ENCODE results near the gene PRR36. TPM values are rescaled to one million over a fixed set of nuclear protein-coding genes. Genes with fewer than 3 reads are reported as not detected.

Gene PRR36
- total and polyA plus RNA-seq, 10 donors = 0.02 to 0.43 (median 0.09) TPM; not detected in 3

- H3K36me3 ChIP-seq = no peaks in the 10 kb centered on the region
- no peaks in the 10 kb centered on the region for H3K9me3 ChIP-seq
- H3K27ac ChIP-seq = peak overlapping the region in 4 of 8 donors; percentile 4 to 81 (median 74)
- peaks cover 8 to 43% (median 37%) of the 10 kb centered on the region in 6 donors for H3K4me1 ChIP-seq
- no peak for DNase-seq
- WGBS, 5 donors = 1 to 39% (median 8%) methylated on average over 5 to 53 of the region's 53 CpGs
- no peaks in the 10 kb centered on the region for H3K27me3 ChIP-seq (replicated peaks in 1 of 7)
- intact Hi-C loops (cut with DNase I; ENCODE audit: low total_unique reads) = no loop called here
- TF ChIP-seq CTCF (IDR thresholded peaks at IDR 0.05 in 8 of 11, conservative IDR thresholded peaks at IDR 0.05 in 3 of 11) = no peak
- TF ChIP-seq POLR2A (IDR thresholded peaks at IDR 0.05) = no peak
- TF ChIP-seq POLR2AphosphoS5 (IDR thresholded peaks at IDR 0.05) = no peak
- peak overlapping the region; percentile 53 to 89 (median 65) for H3K4me3 ChIP-seq
Observed at GRCh38 chr19:7830272-7830771, 43.9 kb downstream of the PRR36 start.

GRCh38 chr19:7829561-7830271, 44.5 kb downstream of the PRR36 start, which contains the start of gene EVI5L:
Gene EVI5L, plus strand, starts transcription at chr19:7830218. Its CDS starts 16,325 bp downstream, at chr19:7846543.
- peak; percentile 99 for DNase-seq
- Histone ChIP-seq H3K27me3 (replicated peaks in 1 of 7) (peaks cover 0 to 4% (median 0%) of the 10 kb centered on the region in 7 donors), H3K9me3 (no peaks in the 10 kb centered on the region), H3K4me3 (peak within 1 kb of the TSS; percentile 53 to 89 (median 65)), H3K36me3 (no peaks in the 10 kb centered on the region), H3K4me1 (peaks cover 8 to 43% (median 37%) of the 10 kb centered on the region in 6 donors), H3K27ac (peak within 1 kb of the TSS in 5 of 8 donors; percentile 29 to 81 (median 71))
- WGBS, 5 donors = 0 to 1% (median 0%) methylated on average over 26 to 45 of the region's 45 CpGs
- TF ChIP-seq POLR2AphosphoS5 (IDR thresholded peaks at IDR 0.05) (peak; percentile 66 to 83 (median 79)), POLR2A (IDR thresholded peaks at IDR 0.05) (no peak), CTCF (IDR thresholded peaks at IDR 0.05 in 8 of 11, conservative IDR thresholded peaks at IDR 0.05 in 3 of 11) (peak in 2 of 11 experiments; percentile 31 to 38)
- intact Hi-C loops (cut with DNase I; ENCODE audit: low total_unique reads) = no loop called here

- intact Hi-C loops (cut with DNase I; ENCODE audit: low total_unique reads) = no loop called here
- Histone ChIP-seq H3K27me3 (replicated peaks in 1 of 7) (peaks cover 0 to 9% (median 0%) of the 10 kb centered on the region in 7 donors), H3K4me1 (peaks cover 8 to 43% (median 37%) of the 10 kb centered on the region in 6 donors), H3K4me3 (peak overlapping the region; percentile 12 to 89 (median 65)), H3K36me3 (no peaks in the 10 kb centered on the region), H3K9me3 (no peaks in the 10 kb centered on the region), H3K27ac (peak overlapping the region in 5 of 8 donors; percentile 29 to 81 (median 71))
- TF ChIP-seq POLR2AphosphoS5 (IDR thresholded peaks at IDR 0.05) (no peak), CTCF (IDR thresholded peaks at IDR 0.05 in 8 of 11, conservative IDR thresholded peaks at IDR 0.05 in 3 of 11) (no peak), POLR2A (IDR thresholded peaks at IDR 0.05) (no peak)
- WGBS, 5 donors = 6 to 15% (median 10%) methylated on average over 18 of the region's 18 CpGs
- no peak for DNase-seq
Observed at GRCh38 chr19:7829166-7829520, 45.0 kb downstream of the PRR36 start.

- DNase-seq = peak; percentile 1
- H3K9me3 ChIP-seq = peaks cover 0 to 3% (median under 1%) of the 10 kb centered on the region in 8 donors
- WGBS, 5 donors = 68 to 74% (median 72%) methylated on average over 9 of the region's 9 CpGs
- no peaks in the 10 kb centered on the region for H3K36me3 ChIP-seq
- no peak for TF ChIP-seq POLR2A (IDR thresholded peaks at IDR 0.05)
- TF ChIP-seq POLR2AphosphoS5 (IDR thresholded peaks at IDR 0.05) = no peak
- TF ChIP-seq CTCF (IDR thresholded peaks at IDR 0.05 in 8 of 11, conservative IDR thresholded peaks at IDR 0.05 in 3 of 11) = no peak
- peaks cover 0 to 44% (median 0%) of the 10 kb centered on the region in 7 donors for H3K27me3 ChIP-seq (replicated peaks in 1 of 7)
- no peak overlapping the region for H3K27ac ChIP-seq
- intact Hi-C loops (cut with DNase I; ENCODE audit: low total_unique reads) = no loop called here
- H3K4me1 ChIP-seq = peaks cover 0 to 2% (median under 1%) of the 10 kb centered on the region in 6 donors
- no peak overlapping the region for H3K4me3 ChIP-seq
Observed at GRCh38 chr19:7823686-7824301, 50.4 kb downstream of the PRR36 start.
